HG02938 (cell line): ENCODE results near the gene UCK2.

Experiments used
- ATAC-seq: cut with Tn5 transposase; IDR thresholded peaks from one replicate; pipeline ENCODE4 v1.9.1; 2021; ENCODE audit warnings: mild to moderate bottlenecking, moderate library complexity; ENCODE audit not compliant: unreplicated experiment

Gene UCK2

DNA sequence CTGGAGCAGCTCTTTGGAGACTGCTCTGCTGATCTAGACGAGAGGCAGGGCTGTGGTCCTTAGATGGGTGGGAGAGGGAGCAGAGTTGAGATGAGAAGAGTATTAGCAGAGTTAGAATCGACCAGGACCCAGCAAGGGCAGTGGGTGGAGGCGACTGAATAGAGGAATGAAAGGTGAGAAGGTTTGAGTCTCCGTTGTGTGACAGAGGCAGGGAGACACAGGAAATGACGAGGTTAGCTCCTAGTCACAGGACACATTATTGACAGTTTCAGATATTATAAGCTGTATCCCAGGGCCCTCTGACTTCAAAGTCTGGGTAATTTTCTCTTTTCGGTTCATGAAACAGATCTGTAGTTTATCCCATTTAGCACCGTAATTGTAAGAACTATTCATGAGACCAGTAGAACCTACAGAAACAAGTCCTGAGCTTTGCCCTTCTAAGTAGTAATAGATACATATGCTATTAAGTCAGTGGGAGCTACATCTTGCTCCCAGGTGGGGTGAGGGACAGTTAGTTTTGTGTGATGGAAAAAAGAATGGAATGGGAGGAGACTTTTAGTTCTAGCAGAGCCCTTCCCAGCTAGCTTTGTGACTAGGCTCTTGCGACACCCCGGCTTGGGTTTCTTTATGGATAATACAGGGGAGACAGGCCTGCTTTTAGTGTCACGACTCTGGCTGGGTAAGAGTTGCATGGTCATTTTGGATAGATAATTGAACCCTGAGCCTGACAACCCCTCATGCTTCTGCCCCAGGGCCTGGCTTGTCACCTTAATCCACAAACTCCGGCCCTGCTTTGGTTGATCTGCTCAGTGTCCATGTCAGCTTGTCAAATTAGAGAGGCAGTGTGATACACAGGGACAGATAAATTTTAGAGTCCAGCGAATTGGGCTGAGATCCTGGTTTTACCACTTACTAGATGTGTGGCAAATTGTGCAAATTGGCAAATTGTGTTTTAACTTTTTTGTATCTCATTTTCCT, 70.2 kb downstream of the UCK2 start:
- no peak for ATAC-seq

DNA sequence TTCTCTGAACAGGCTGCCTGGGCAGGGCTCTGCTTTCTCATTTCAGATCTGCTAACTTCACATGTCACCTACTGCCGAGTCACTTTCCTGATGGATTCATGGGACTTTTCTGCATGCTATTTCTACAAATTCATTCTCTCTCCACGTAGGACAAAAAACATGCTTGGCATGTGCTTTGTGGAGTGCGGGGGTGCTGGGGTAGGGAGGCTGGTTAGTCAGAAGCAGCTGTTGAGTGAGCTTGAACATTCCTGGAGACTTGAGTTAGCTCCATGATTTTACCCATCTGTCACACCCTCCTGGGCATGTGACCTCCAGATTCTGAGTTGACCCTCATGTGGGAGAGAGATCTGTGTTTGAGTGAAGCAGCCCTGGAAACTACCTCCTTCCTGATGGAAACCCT, 71.4 kb downstream of the UCK2 start:
- ATAC-seq, result no peak

DNA sequence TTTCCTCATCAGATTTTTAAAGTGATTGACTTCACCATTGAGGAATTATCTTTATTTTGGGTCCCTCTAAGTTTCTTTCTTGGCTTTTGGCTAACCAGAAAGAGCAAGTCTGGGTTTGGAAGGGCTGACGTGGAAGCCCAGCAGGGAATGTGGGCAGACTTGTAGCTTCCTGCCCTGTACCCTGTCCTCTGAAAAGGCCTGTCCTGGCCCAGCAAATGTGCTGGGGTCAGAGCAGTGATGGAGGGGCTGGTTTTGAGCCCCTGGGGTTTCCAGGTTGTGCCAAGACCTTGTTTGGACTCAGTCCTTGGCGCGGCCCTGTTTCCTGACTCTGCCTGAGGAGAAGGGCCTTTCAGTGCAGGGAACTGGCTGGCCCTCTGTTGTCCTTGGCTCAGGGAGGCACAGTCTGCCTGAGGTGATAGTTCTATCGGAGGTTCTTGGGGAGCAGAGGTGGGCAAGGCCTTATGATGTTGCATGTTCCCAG, 72.1 kb downstream of the UCK2 start:
- no peak for ATAC-seq

DNA sequence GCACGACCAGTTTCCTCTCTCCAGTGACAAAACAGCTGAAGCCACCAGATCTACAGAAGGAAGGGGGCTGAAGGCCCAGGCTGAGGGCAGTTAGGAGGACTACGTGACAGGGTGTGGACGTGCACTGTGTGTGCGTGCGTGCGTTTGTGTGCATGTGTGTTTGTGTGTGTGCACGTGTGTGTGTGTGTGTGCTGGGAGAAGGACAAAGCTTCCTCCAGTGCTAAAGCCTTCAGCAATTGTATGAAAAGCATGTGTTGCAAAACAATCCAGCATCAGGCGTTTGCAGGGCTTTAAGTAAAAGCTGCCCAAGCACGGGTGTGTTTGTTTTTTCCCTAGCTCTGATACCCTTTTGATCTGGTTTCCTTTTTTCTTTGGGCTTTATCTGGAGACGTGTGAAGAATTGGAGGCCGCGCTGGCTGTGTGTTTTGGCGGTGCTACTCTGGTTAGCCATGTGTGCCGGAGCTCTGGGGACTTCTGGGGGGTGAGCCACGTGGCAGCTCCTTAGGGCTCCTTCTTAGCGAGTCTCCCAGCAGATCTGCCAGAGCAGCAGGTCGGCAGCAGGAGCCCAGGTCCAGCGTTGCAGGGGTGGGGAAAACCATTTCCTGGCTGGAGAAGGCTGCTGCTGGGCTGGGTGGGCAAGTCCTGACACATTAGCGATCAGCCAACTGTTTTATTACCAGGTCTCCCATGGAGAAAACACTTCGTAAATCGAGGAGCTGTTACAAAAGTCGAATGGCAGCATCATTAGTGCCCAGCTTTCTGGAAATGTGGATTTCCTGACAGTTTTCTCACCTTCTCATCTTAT, 73.4 kb downstream of the UCK2 start:
- no peak for ATAC-seq

DNA sequence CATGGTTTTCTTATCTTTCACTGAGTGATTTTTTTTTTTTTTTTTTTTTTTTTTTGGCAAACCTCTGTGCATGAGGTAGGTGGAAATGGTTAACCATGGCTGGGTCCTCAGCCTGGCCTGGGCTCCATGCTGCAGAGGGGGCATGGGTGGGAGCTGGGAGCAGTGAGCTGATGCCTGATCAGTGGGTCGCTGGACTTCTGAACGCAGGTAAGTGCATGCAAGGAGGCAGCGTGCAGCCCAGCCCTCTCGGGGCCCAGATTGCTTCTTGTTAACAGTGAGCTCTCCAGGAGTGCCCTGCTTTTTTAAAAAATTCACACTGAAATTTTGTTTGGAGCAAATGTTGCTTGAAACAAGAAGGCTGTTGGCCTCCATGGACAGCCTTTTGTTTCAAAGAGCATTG, 75.2 kb downstream of the UCK2 start:
- ATAC-seq, result no peak

DNA sequence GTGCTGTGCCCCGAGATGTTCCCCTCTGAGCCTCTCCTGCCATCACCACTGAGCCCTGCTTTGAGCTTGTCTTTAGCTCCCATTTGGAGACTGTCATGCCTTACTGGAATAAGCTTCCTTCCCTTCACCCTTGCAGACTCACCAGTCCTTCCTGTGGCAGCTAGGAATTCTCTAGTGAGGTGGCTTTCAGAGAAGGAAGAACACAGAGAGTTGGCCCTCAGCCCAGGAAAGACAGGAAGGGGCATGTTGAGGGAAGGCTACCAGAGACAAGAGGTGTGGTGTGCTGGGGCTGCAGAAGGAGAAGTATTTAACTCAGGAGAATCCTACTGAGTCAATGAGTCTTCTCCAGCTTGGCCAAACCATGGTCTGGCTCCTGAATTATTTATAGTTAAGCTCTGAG, 76.3 kb downstream of the UCK2 start:
- no peak for ATAC-seq

DNA sequence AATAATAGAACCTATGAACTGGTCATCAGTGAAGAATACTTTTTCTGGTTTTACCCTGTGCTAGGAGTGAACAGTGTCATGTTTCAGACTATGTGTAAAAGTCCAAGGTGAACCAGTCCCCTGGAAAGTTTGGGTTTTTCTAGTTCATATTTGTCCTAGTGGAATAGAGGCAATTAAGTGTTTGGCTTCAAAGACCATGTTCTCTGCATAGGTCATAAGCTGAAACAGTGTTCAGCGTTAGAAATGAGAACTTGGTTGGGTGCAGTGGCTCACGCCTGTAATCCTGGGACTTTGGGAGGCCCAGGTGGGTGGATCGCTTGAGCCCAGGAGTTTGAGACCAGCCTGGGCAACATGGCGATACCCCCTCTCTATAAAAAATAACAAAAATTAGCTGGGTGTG, 77.5 kb downstream of the UCK2 start:
- ATAC-seq, result no peak

DNA sequence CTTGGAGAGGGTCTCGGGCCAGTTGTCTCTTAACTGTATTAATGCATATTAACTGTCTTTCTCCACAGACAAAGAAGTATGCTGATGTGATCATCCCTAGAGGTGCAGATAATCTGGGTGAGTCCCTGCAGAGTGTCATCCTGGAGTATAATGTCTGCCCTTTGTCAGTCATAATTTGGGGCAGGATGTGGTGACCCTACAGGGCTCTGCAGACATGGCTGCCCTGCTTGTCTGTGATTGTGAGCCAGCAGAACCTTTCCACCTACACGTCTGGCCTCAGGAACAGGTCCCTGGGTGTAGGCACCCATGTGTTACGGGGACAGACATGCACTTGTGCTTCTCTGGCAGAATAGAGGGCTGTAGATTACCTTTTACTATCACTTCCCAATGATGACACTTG, 78.4 kb downstream of the UCK2 start:
- ATAC-seq, result no peak

DNA sequence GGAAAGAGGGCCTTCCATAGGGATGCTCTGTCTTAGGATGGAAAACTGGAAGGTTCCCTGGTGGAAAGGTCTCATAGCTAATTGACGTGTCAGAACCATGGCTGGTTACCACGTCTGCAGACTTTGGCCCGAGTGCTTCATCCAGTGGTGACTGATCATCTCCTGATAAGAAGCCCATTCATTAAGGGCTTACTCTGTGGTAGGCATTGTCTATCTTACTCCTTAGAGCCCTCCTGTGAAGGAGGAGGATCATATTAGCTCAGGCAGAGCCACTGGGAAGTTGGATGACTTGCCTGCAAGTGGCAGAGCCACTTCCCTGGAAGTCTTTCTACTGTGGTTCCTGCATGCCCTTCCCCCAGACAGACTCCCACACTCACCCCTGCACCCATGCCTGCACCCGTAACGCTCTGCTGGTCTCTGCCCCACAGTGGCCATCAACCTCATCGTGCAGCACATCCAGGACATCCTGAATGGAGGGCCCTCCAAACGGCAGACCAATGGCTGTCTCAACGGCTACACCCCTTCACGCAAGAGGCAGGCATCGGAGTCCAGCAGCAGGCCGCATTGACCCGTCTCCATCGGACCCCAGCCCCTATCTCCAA, 79.9 kb downstream of the UCK2 start:
- ATAC-seq, result no peak

DNA sequence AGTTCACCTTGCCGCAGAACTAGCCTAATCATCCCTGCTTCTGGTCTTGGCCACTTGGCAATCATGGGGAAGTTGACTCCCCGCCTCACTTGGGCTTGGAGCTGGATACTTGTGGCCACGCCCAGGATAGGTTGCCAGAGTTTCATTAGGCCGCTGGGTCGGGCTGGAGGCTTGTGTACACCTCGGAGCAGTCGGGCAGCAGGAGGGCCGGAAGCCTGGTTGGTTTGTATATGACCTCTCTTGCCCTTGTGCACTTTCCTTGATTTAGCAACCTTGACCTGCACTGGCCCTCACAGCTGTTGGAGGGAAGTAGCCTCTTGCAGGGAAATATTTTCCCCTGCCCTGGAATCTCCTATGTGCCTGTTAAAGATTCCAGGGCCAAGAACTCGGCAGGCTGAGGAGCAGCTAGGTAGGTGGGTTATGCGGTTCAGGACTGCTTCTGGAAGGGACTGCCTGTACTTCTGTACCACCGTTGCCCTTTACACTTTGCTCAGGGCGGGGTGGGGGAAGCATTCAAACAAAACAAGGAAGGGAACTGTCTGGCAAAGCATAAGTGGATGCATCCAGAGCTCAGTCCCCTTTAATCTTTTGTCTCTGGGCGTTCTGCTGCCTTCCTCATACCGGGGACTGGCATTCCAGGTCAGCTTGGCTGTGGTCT, 83.5 kb downstream of the UCK2 start:
- ATAC-seq, result no peak

DNA sequence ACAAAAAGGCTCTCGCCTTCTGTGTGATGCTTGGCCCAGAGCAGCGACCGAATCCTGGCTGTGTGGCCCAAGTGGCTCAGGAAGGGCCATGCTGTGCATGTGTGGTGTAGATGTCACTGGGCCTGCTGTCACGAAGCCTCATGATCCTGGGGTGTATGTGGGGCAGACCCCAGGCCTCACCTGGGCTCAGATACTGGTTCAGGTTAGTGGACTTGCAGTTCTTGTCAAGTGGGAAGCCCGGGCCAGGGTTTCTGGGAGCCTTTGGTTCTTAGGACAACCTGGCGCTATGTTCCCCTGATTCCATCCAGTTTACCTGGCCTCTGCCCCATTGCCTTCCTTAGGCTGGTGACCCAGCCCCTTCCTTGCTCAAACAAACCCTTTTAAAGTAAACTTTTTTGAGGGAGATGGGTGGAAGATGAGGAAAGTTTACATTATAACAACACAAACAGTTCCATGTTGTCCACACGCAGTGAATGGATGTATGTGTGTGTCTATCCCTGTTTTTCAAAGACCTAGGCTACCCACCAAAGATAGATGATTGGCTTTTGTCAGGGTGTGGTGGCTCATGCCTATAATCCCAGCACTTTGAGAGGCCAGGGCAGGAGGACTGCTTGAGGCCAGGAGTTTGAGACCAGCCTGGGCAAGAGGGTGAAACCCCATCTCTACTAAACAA, 84.3 kb downstream of the UCK2 start:
- no peak for ATAC-seq

DNA sequence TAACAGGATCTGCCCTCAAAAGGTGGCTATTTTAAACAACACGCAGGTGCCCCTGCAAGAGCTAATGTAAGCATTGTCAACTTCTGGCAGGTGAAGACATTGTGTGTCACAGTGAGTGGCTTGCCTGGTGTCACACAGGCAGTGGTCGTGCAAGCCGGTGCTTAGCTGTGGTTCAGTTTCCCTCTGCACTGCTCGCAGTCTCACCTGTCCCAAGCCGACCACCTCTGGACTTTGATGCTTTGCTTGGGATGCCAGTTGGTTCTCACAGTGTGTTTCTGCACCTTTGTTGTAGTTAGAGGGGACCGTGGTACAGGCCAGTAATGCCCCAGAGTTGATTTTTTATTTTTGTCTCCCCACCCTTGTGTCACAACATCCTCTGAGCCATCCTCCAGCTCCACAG, 85.2 kb downstream of the UCK2 start:
- no peak for ATAC-seq

DNA sequence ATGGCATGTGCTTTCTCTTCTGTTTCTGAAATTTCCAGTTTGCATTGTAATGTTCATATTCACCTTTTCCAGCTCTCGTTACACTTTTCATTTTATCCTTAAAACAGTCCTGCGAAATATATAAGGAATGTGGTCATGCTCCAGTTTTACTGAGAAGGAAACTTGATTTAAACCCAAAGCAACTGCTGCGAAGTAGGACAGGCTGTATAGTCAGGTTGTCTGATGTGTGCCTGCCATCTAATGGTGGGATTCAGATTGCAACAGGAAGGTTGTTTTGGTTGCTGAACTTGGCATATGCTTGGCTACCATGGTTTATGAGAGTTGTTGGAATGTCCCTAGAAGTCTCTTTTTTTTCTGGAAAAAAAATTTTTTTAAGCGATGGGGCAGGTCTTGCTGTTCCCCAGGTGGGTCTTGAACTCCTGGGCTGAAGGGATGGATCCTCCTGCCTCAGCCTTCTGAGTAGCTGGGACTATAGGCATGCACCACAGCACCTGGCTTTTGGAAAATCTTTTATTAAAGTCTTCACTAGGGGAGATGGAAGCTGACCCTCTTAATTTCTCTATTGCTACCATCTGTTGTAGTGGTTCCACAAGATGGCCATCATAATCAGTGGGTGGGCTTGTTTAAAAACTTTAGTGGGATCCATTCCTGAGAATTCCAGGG, 86.9 kb downstream of the UCK2 start:
- ATAC-seq, result peak; percentile 81

DNA sequence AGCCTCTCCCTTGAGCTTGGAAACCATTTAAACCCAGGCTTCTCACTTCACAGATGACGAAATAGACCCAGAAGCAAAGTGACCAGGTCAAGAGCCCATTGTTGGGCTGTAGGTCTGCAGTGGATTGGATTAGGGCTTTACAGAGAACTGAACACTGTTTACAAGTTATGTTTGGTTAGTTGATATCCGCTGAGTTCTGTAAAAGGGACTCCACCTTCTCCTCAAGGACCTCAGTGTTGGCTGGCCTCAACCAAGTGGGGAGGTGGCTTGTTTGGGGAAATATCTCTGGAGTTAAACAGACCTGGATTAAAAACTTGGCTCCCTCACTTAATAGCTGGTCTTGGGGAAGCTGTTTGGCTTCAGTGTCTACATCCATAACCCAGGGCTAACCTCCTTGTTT, 88.1 kb downstream of the UCK2 start:
- no peak for ATAC-seq

DNA sequence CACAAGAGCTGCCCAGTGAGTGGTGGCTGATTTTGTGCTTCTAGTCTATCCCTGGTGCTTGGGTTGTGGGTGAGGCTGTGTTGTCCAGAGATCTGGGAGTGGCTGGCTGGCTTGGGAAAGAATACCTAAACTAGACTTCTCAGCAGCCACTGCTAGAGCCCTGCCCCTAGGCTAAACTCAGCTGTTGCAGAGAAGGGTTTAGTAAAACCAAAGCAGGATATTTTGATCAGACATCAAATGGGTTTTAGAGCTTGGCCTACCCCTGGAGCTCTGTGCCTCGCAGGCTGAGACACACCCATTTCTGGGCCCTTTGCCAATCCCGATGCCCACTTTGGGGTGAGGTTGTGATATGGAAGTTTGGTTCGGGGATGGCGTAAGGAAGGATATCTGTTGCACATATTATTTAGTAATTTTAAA, 88.5 kb downstream of the UCK2 start:
- ATAC-seq, result no peak

DNA sequence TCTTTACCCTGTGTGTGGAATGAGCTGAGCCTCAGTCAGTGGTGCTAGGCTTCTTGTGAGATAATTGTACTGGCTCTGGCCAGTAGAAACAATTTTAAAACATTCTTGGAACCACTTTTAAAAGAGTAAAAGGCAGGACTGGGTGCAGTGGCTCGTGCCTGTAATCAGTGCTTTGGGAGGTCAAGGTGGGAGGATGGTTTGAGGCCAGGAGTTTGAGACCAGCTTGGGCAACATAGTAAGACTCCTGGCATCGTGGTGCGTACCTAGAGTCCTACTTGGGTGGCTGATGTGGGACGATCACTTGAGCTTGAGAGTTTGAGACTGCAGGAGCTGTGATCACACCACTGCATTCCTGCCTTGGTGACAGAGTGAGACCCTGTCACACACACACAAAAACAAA, 89.8 kb downstream of the UCK2 start:
- ATAC-seq, result no peak

DNA sequence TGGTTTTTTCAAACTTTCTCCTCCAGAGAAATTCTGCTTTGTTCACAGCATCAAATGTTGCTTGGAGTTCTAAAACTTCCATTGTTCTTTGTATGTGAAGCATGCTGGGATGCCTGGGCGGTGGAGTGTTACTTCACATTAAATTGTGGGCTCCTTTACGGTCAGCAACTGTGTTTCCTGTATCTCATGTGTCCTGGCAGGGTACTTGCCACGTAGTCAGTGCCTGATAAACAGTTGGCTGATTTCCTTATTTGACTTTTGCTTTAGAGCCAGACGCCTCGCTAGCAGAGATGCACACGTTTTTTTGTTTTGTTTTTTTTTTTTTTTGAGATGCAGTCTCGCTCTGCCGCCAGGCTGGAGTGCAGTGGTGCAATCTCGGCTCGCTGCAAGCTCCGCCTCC, 96.7 kb downstream of the UCK2 start:
- no peak for ATAC-seq

DNA sequence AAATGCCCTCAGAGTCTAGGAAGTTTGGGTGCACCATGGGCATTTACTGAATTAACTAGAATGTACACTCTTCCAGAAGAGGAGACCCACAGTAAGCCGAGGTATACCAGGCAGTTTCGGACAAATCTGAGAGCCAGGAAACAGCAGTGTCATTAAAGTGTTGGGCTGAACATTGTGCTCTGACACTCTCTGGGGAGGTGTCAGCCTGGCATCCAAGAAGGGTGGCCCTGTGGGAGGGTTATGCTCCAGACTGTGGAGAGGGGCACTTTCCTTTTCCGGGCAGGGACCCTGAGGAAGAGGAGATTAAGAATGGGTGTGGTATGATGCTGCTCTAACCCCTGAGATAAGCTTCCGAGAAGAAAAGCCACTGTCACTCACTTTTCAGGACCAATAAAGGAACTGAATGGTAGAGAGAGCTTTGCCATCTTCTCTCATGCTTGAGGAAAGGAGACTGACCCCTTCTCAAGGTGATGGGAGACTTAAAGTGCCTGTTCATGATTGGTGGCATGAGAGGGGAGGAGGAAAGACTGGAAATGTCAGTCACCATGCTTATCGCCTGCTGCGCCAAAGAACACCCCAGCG, 98.2 kb downstream of the UCK2 start:
- no peak for ATAC-seq

DNA sequence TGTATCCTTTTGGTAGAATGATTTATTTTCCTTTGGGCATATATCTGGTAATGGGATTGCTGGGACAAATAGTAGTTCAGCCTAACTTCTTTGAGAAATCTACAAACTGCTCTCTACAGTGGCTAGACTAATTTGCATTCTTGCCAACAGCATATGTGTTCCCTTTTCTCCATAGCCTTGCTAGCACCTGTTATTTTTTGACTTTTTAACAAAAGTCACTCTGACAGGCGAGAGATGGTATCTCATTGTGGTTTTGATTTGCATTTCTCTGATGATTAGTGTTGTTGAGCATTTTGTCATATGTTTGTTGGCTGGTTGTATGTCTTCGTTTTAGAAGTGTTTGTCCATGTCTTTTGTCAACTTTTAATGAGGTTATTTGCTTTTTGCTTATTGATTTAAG, 99.8 kb downstream of the UCK2 start:
- ATAC-seq, result no peak
